K562 (cell line): Measurements from ENCODE around the gene KATNAL1.

Experiments used
- DPF2 ChIP-seq: fragments of 450-650 bp; IDR thresholded peaks from 2 replicates; pipeline ENCODE4 v1.6.1; 2016
- ETV5 ChIP-seq: sonication (generic); formaldehyde crosslinking; IDR thresholded peaks from 2 replicates; pipeline ENCODE4 v1.4.0; 2020; ENCODE audit warnings: low read depth, mild to moderate bottlenecking, missing genetic modification reagents
- FOXA3 ChIP-seq, 2 experiments: fragments of 450-650 bp in 1 of 2; sonication (generic) in 1 of 2; formaldehyde crosslinking; IDR thresholded peaks in 1 of 2; conservative IDR thresholded peaks in 1 of 2; 2 replicates each; pipeline versions ENCODE4 v1.4.0 to v1.8.0; 2020 to 2022; ENCODE audit warnings: mild to moderate bottlenecking in 2 of 2, missing genetic modification reagents in 1 of 2
- PHF21A ChIP-seq: fragments of 450-650 bp; IDR thresholded peaks from 2 replicates; pipeline ENCODE4 v1.6.1; 2017; ENCODE audit warnings: low read depth, borderline replicate concordance
- RBBP5 ChIP-seq: fragments of 200-600 bp; sonication (generic); IDR thresholded peaks from 2 replicates; pipeline ENCODE4 v1.6.1; 2012; ENCODE audit warnings: borderline replicate concordance, mild to moderate bottlenecking, low read length, control low read depth, inconsistent platforms; ENCODE audit not compliant: insufficient read depth, poor library complexity, severe bottlenecking
- TCF3 ChIP-seq: sonication (generic); formaldehyde crosslinking; IDR thresholded peaks from 2 replicates; pipeline ENCODE4 v1.4.0; 2020; ENCODE audit warnings: mild to moderate bottlenecking, missing genetic modification reagents
- TF ChIP-seq, protein P1 (sequence below), 3 experiments: IDR thresholded peaks in 2 of 3; conservative IDR thresholded peaks in 1 of 3; 2 replicates each; pipeline ENCODE4 v1.5.1; 2011 to 2012; ENCODE audit warnings: low read length in 3 of 3, mild to moderate bottlenecking in 3 of 3, control low read depth in 2 of 3, improper control_type of control experiment in 1 of 3, inconsistent platforms in 1 of 3, low read depth in 1 of 3, mixed read lengths in 1 of 3, moderate library complexity in 1 of 3; ENCODE audit not compliant: insufficient read depth in 2 of 3
- TF ChIP-seq, protein P2 (sequence below): sonication (generic); formaldehyde crosslinking; IDR thresholded peaks from 2 replicates; pipeline ENCODE4 v1.8.1; 2023; ENCODE audit warnings: mild to moderate bottlenecking, missing genetic modification reagents
- TF ChIP-seq, protein P3 (sequence below), 2 experiments: fragments of 450-650 bp; formaldehyde crosslinking in 1 of 2; IDR thresholded peaks; 2 replicates each; pipeline versions ENCODE4 v1.4.0 to v1.6.1; 2014 to 2020; ENCODE audit warnings: mild to moderate bottlenecking in 2 of 2, borderline replicate concordance in 1 of 2, low read depth in 1 of 2
- TF ChIP-seq, protein P4 (sequence below), 2 experiments: fragments of 450-650 bp in 1 of 2; sonication (generic) in 1 of 2; formaldehyde crosslinking in 1 of 2; IDR thresholded peaks in 1 of 2; conservative IDR thresholded peaks in 1 of 2; 2 replicates each; pipeline versions ENCODE4 v1.6.1 to v1.8.1; 2016 to 2023; ENCODE audit warnings: mild to moderate bottlenecking in 2 of 2, moderate library complexity in 2 of 2, inconsistent platforms in 1 of 2, missing genetic modification reagents in 1 of 2

DNA sequence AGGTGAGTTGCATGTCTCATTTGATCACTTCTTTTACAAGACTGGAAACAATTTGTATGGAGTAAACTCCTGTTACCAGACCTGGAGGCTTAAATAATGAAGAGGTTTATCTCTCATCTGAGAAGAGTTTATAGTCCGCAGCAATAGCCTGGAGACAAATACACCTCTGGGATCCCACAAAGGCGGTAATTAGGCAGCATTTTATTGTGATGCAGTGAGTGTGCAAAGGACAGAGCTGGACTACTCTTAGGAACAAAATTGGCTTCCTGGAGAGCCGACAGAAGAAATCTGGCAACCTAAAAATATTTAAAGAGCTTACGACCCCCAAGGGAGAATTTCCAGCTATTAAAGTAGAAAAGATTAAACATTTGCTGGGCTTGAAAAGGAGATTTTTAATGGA is 11.8 kb upstream of the KATNAL1 start:
- TF ChIP-seq ETV5 (CRISPR knock-in tag) = no peak
- TF ChIP-seq, protein P1, sequence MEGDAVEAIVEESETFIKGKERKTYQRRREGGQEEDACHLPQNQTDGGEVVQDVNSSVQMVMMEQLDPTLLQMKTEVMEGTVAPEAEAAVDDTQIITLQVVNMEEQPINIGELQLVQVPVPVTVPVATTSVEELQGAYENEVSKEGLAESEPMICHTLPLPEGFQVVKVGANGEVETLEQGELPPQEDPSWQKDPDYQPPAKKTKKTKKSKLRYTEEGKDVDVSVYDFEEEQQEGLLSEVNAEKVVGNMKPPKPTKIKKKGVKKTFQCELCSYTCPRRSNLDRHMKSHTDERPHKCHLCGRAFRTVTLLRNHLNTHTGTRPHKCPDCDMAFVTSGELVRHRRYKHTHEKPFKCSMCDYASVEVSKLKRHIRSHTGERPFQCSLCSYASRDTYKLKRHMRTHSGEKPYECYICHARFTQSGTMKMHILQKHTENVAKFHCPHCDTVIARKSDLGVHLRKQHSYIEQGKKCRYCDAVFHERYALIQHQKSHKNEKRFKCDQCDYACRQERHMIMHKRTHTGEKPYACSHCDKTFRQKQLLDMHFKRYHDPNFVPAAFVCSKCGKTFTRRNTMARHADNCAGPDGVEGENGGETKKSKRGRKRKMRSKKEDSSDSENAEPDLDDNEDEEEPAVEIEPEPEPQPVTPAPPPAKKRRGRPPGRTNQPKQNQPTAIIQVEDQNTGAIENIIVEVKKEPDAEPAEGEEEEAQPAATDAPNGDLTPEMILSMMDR (IDR thresholded peaks at IDR 0.05 in 2 of 3, conservative IDR thresholded peaks at IDR 0.05 in 1 of 3; ENCODE audit: insufficient read depth in 2 of 3, low read depth in 1 of 3, low read length in 3 of 3) = no peak
- TF ChIP-seq PHF21A = no peak
- TF ChIP-seq DPF2 = no peak
- TF ChIP-seq, protein P2, sequence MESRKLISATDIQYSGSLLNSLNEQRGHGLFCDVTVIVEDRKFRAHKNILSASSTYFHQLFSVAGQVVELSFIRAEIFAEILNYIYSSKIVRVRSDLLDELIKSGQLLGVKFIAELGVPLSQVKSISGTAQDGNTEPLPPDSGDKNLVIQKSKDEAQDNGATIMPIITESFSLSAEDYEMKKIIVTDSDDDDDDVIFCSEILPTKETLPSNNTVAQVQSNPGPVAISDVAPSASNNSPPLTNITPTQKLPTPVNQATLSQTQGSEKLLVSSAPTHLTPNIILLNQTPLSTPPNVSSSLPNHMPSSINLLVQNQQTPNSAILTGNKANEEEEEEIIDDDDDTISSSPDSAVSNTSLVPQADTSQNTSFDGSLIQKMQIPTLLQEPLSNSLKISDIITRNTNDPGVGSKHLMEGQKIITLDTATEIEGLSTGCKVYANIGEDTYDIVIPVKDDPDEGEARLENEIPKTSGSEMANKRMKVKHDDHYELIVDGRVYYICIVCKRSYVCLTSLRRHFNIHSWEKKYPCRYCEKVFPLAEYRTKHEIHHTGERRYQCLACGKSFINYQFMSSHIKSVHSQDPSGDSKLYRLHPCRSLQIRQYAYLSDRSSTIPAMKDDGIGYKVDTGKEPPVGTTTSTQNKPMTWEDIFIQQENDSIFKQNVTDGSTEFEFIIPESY (CRISPR knock-in tag) = no peak
- TF ChIP-seq, protein P3, sequence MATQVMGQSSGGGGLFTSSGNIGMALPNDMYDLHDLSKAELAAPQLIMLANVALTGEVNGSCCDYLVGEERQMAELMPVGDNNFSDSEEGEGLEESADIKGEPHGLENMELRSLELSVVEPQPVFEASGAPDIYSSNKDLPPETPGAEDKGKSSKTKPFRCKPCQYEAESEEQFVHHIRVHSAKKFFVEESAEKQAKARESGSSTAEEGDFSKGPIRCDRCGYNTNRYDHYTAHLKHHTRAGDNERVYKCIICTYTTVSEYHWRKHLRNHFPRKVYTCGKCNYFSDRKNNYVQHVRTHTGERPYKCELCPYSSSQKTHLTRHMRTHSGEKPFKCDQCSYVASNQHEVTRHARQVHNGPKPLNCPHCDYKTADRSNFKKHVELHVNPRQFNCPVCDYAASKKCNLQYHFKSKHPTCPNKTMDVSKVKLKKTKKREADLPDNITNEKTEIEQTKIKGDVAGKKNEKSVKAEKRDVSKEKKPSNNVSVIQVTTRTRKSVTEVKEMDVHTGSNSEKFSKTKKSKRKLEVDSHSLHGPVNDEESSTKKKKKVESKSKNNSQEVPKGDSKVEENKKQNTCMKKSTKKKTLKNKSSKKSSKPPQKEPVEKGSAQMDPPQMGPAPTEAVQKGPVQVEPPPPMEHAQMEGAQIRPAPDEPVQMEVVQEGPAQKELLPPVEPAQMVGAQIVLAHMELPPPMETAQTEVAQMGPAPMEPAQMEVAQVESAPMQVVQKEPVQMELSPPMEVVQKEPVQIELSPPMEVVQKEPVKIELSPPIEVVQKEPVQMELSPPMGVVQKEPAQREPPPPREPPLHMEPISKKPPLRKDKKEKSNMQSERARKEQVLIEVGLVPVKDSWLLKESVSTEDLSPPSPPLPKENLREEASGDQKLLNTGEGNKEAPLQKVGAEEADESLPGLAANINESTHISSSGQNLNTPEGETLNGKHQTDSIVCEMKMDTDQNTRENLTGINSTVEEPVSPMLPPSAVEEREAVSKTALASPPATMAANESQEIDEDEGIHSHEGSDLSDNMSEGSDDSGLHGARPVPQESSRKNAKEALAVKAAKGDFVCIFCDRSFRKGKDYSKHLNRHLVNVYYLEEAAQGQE (IDR thresholded peaks at IDR 0.05; ENCODE audit: borderline replicate concordance) = no peak
- TF ChIP-seq, protein P3 (CRISPR knock-in tag; IDR thresholded peaks at IDR 0.05; ENCODE audit: low read depth) = no peak
- TF ChIP-seq, protein P4, sequence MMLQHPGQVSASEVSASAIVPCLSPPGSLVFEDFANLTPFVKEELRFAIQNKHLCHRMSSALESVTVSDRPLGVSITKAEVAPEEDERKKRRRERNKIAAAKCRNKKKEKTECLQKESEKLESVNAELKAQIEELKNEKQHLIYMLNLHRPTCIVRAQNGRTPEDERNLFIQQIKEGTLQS (IDR thresholded peaks at IDR 0.05) = no peak
- TF ChIP-seq, protein P4 (CRISPR knock-in tag; conservative IDR thresholded peaks at IDR 0.05) = no peak
- TF ChIP-seq RBBP5 = no peak
- no peak for TF ChIP-seq TCF3 (CRISPR knock-in tag)
- no peak for TF ChIP-seq FOXA3 (CRISPR knock-in tag; conservative IDR thresholded peaks at IDR 0.05 in 1 of 2, IDR thresholded peaks at IDR 0.05 in 1 of 2)
